Amniotic epithelial cell (primary cell): ENCODE results near the gene CSTB.

Experiments used
- DNase-seq: peaks from one replicate; pipeline ENCODE4 v3.0.0-alpha.2; 2010; ENCODE audit warnings: low read depth

Gene CSTB

GRCh38 chr21:43750339-43751033 lies 25.6 kb downstream of the CSTB start:
- no peak for DNase-seq

DNA sequence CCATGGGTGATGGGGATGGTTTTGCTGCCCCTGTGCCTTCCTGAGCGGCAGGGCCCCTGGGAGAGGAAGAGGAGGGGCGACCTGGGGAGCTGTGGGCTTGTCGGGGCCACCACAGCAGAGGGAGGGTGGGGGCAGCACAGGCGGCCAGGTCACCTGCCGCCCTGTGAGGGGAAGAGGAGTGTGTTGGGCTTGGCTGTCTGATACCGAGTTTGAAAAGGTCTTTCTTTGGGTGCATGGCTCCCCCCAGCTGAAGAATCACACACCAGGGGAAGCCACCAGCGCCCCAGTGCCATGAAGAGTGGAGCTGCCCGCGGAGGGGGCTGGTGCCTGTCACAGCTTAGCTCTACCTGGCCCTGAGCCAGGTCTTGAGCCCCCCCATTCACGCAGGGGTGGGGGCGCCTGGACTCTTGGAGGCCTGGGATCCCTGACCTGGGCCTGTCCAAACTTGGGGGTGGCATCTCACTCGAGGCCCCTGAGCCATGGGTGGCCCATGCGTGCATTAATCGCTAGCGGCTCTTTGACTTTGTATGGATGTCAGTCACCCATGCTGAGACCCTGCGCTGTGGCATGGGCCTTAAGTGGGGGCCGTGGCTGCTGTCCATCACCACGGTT lies 26.4 kb downstream of the CSTB start:
- DNase-seq: no peak

GRCh38 chr21:43748622-43749021 lies 27.5 kb downstream of the CSTB start:
- no peak for DNase-seq

- DNase-seq: no peak
Observed at GRCh38 chr21:43745772-43746517, 30.2 kb downstream of the CSTB start.

DNA sequence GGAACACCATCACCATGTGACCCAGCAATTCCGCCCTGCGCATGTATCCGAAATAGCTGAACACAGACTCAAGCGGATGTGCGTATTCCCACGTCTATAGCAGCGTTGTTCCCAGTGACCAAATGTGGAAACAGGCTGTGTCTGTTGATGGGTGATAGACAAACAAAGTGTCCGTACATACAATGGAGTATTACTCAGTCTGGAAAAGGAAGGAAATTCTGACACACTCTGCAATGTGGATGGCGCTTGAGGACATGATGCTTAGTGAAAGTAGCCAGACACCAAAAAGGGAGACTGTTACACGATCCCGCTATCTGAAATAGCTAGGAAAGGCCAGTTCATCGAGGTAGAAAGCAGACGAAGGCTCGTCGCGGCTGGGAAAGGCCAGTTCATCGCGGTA lies 31.4 kb downstream of the CSTB start:
- DNase-seq: no peak

GRCh38 chr21:43743947-43744346 lies 32.2 kb downstream of the CSTB start:
- no peak for DNase-seq

- DNase-seq: no peak
Observed at GRCh38 chr21:43741423-43742096, 34.5 kb downstream of the CSTB start.

DNA sequence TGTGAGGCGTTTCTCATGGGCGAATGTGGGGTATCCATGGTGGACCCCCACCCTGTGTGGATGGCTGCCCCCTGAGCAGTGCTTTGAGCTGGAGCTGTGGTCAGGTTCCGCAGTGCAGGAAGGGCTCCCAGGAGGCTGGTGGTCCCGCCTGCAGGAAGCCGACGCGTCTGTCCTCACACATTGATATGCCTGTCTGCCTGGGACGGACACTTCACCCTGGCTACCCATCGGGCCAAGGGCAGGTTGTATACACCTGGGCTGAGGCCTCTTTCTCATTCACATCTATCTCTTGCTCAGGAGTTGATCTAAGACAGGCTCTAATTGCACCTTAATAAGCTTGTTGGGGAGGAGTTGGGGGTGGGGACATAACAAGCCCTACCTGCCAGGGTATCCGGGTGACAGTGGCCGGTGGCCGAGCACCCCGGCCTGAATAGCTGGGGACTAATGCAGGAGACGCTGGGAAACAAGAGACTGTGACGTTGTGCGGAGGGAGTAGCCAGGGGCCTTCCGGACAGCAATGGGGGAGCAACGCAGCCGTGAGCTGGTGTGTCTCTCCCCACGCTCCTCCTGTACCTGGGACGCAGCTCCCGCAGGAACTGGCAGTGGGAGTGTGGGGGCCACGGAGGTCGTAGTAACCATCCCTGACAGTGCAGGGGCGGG lies 35.5 kb downstream of the CSTB start:
- peak; percentile 63 for DNase-seq

DNA sequence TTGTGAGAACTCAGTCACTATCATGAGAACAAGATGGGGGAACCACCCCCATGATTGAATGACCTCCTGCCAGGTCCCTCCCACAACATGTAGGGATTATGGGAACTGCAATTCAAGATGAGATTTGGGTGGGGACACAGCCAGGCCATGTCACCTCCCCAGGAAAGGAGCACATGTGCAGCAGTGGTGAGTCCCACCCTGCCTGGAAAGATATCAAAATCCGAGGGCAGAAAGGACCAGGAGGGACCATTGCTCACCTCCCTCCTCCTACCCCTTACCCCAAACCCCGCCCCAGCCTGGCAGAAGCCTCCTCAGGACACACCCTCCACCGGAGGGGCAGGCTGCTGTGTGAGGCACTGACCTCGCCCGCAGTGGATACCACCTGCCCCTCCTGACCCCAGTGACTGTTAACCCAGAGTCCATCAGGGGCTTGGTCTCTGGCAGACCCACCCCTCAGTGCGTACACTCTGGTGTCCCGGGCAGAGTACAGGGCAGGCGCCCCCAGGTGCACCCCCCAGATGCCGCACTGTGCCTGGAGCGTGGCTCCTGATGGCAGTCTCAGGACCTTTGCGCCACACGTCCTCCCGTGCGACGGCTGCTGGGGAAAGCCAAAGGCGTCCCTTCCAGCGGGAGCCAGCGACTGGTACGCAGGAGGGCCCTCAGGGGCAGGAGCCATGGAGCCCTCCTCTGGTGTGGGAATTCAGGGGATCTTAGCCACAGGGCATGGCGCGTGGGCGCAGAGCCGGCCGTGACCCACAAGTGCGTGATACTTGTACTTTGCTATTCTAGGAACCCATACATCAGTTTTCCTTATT lies 36.3 kb downstream of the CSTB start:
- no peak for DNase-seq

DNA sequence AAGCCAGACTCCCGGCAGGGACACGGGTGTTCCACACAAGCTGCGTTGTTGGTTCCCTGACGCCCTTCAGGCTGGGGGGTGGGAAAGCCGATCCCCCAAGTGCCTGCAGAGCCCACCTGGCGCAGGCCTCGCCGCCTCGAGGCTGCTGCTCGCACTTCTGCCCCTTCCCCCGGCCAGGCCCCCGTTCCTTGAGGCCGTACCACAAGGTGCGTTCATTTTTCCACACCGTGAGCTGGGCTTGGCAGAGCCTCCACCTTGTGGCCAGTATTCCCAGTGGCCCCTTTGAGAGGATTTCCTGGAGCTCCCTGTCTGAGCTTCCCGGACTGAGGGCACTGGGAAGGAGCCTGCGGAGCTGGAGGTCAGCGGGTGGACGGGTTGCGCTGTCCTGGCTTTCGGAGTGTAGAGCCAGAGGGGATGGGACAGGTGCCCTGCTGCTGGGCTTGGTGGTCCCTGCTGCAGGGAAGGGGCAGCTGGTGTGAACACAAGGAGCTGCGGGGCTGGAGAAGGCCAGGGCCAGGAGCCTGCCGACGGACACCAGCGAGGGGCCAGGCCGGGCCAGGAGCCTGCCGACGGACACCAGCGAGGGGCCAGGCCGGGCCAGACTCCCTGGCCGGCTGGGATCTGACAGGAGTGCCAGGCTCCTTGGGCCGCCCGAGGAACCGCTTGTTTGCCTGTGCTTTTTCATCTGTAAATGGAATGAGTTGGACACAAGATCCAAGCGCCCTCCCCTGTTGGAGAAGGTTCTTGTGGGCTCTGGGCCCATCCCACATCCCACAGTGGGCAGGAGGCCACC lies 38.8 kb downstream of the CSTB start:
- DNase-seq: no peak

DNA sequence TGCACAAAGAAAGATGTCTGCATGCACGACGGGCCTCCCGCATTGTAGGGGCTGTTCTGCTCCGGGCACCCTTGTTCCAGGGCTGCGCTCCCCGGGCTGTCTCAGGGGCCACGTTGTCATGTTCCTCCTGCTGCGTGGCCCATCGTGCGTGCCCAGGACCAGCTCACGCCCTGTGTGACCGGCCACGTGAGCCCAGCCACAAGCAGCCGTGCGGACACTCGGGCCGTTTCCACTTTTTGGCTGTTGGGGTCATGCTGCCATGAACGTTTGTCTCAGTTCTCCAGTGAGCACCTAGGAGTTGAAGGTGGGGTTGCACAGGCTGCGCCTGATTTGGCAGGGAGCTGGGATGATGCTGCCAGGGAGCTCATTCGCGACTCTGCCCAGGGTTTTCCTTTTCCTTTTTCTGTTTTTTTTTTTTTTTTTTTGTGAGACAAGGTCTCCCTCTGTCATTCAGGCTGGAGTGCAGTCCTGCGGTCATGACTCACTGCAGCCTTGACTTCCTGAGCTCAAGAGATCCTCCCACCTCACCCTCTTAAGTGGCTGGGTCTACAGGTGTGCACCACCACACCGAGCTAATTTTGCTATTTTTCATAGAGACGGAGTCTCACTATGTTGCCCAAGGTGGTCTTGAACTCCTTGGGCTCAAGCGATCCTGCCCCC lies 39.8 kb downstream of the CSTB start:
- peak; percentile 63 for DNase-seq

- DNase-seq: no peak
Observed at GRCh38 chr21:43735236-43736091, 40.6 kb downstream of the CSTB start.

GRCh38 chr21:43734928-43735229 lies 41.2 kb downstream of the CSTB start:
- DNase-seq: peak; percentile 87

- no peak for DNase-seq
Observed at GRCh38 chr21:43734131-43734927, 41.8 kb downstream of the CSTB start.

DNA sequence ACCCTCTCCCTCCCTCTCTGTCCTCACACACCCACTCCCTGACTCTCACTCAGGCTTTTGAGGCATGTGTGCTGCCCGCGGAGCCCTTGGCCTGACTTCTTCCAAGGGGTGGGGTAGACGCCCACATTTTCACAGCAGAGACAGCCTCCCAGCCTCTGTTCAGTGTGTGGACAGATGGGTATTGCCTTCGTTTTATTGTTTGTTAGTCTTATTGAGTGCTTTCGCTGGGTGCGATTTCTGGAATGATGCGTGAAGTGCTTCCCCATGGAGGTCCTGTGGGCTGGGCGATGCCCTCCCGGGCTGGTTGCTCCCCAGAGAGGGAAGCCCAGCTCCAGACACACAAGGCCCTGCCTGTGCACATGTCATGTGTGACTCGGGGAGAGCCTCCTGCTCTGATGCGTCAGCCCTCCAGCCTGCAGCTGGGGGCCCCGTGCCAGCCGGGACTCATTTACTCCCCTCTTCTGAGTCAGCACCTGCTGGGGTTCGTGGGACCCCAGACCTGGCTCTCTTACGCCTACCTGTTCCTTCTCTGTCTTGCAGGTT lies 42.5 kb downstream of the CSTB start:
- DNase-seq: peak; percentile 73

- DNase-seq: no peak
Observed at GRCh38 chr21:43733060-43733459, 43.0 kb downstream of the CSTB start.

DNA sequence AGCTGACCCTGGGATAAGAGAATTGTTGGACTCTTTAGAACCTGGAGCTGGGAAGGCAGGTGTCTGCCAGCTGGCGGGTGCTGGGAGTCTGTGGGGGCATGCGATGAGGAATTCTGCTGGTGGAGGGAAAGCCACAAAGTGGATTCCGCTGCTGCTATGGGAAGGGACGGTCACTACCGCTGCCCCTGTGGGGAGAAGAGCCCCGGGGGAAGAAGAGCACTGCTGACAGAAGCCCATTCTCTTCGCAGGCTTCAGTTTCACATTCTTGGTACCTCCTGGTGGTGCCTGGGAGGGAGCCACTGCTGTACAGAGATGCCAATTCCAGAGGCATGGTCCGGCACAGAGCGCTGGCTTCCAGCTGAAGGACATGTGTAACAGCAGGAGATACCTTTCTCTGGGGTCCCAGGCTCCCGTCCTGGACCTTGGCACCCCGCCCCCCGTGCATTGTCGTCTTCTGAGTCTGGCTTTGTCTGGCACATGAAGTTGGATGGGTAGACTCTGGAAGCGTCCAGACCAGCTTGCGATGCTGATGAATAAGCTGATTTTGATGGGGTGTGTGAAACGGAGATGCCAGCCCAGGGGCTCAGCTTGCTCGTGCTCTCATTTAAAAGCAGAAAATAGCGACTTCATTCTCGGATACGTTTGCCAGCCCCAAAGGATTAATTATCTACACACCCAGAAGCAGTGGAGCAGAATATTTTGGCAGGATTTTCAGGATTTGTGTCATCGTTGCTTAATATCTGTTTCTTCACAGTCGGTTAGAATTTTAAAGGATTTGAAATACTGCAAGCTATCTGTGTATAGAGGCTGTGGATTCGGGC lies 44.0 kb downstream of the CSTB start:
- DNase-seq: peak; percentile 70
